Measurements from ENCODE around the gene MGAT4A. TPM values are rescaled to one million over a fixed set of nuclear protein-coding genes. Genes with fewer than 3 reads are reported as not detected.
"Not testable (repeated sequence)": the region's sequence is repeated elsewhere in the genome, so short reads cannot be mapped to it uniquely, and the experiment has no call there.

MGAT4A gene
- total RNA-seq, 1 experiment from 2014 or later: 5.6 TPM

DNA sequence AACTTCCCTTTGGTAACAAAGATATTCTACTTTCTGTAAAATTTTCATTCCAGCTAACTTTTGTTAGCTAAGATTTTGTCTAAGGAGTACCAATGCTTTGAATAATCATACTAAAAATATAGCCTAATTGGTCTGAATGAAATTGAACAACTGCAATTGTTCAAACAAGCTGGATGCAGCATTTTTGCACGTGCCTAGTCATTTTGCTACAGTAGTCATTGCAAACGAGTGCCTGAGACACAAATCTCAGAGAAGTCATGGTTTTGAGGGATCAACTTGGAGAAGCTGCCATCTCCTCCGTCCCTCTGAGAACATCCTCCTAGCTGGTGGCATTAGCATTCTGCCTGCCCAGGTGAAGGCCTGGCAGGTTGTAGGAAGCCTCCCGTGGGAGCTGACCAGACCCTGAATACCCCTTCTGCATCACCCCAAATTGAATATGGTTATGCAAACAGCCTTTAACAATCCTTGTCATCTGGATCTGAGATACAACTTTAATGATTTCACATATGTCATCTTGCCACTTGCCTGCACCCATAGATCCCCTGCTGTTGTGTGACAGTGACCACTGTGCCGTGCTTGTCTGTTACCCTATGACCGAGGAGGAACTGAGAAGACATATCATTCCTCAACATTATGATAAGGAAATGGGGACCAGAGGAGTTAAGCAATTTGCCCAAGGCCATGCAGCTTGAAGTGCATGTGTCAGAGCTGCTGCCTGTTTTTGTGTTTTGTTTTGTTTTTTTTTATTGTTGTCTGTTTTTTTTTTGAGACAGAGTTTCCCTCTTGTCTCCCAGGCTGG, 29.1 kb upstream of the MGAT4A start:
- DNase-seq (ENCODE audit: low read depth): no peak

DNA sequence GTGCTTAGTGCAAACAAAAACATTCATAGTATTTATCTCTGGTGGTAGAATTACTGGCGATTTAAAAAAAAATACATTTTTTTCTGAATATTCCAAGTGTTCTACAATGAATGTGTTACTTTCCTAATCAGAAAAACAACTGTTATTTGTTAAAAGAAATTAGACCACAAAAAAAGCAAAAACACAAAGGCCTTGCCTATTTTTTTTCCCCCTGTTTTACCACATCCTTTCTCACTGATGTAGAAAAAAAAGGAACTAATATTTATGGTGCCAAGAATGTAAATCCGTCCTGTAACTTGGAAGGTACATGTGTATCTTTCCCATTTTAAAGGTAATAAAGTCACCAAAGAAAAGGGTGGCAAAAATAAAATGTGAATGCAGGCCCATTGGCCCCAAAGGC, 28.4 kb upstream of the MGAT4A start:
- no peak for DNase-seq (ENCODE audit: low read depth)

DNA sequence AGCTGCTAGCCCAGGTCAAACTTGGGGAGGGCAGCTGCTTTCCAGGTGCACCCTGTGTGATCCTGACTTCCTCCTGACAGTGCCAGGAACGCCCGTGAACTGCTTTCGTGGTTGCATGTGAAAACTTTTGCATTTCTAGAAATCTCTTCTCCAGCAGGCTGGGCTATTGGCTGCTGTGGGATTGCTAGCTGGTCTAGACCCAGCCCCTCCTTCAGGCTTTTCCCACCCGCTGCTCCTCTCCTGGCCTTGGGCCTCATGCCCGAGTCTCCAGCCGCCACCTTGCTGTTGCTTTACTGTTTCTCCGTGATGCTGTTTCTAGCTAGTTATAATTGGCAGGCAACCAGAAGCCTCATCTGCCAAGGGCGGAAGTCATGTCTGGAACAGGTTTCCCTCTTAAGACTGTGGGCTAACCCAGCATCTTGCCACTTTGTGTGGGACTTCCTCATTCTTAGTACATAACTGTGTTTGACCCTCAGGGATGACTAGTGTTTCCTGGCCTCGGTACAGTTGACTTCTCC, 27.0 kb upstream of the MGAT4A start:
- DNase-seq (ENCODE audit: low read depth): peak; percentile 93

DNA sequence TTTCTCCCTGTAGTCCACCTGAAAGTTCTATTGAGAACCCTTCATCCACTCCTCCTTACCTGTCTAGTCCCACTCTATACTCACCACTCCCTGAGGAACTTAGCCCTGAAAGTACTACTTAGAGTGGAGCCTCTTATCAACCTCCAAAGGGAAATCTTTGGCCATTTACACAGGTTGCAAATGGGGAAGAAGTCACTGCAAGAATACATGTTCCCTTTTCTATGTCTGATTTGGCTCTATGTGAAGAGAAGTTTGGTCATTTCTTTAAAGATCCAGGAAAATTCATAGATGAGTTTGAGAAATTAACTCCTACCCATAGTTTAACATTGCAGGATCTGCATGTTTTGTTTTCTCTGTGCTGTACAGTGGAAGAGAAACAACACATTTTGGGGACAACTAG, 22.9 kb upstream of the MGAT4A start:
- DNase-seq (ENCODE audit: low read depth): no peak

DNA sequence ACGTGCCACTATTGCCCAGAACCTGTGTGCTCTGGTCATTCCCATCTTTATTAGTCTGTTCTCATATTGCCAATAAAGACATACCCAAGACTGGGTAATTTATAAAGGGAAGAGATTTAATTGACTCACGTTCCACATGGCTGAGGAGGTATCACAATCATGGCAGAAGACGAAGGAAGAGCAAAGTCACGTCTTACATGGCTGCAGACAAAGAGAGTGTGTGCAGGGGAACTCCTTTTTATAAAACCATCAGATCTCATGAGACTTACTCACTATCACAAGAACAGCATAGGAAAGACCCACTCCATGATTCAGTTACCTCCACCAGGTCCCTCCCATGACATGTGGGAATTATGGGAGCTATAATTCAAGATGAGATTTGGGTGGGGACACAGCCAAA, 21.8 kb upstream of the MGAT4A start:
- DNase-seq (ENCODE audit: low read depth): not testable (repeated sequence)

DNA sequence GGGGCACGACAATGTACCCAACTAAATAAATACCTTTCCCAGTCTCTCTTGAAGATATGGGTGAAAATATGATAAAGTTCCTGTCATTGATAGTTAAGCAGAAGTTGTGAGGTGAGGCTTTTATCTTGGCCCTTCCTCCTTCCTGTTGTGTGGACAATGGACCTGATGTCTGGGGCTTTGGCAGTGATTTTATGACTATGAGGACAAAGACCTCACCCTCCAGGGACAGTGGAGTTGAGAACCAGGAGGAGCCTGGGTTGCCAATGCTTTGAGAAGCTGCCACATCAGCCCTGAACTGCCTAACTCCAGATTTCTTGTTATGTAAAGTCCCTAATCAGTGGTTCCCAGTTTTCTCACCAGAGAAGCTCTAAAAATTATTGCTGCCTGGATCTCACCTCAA, 20.8 kb upstream of the MGAT4A start:
- no peak for DNase-seq (ENCODE audit: low read depth)

DNA sequence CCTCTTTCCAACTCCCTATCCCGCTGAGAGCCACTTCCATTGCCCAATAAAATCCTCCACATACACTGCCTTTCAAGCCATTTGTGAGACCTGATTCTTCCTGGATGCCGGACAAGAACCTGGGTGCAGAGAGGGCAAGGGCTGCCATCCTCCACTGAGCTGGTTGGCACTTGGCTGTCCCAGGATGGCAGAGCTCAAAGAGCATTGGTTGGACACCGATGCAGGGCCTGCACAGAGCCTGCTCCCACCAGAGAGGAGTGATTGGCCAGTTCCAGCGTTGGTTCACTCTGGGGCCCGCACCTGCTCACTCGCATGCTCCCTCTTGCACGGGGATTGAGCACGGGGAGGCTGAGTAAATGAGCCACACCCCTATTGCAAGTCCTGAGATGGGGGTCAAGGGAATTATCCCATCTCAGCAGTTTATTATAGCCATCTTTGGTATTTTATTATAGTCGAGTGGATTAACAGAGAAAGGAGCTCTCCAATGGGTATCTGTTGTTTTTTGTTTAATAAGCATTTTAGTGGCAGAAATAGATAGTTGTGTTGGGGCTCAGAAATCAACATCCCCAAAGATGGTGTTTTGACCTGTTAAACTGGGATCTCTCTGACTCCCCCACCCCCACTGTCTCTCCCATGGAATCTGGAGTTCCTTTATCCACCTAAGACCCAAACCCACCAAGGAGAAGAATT, 19.8 kb upstream of the MGAT4A start:
- DNase-seq (ENCODE audit: low read depth): no peak

DNA sequence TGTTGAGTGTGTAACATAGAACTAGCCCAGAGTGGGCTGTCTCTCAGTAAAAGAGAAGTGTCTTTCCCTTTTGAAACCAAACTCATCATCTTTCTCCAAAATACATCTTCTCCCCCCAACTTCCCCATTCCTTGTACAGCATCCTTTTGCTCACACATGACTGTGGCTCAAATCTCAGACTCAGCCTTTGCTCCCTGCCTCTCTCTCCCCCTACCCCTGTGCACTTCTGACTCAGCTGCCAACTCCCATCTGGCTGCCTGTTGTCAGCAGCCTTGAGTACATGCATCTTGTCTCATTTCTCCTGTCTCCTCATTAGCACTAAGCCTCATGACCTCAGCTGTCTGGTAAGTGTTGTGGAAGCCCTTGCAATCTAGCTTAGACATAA, 18.1 kb upstream of the MGAT4A start:
- DNase-seq (ENCODE audit: low read depth): no peak

DNA sequence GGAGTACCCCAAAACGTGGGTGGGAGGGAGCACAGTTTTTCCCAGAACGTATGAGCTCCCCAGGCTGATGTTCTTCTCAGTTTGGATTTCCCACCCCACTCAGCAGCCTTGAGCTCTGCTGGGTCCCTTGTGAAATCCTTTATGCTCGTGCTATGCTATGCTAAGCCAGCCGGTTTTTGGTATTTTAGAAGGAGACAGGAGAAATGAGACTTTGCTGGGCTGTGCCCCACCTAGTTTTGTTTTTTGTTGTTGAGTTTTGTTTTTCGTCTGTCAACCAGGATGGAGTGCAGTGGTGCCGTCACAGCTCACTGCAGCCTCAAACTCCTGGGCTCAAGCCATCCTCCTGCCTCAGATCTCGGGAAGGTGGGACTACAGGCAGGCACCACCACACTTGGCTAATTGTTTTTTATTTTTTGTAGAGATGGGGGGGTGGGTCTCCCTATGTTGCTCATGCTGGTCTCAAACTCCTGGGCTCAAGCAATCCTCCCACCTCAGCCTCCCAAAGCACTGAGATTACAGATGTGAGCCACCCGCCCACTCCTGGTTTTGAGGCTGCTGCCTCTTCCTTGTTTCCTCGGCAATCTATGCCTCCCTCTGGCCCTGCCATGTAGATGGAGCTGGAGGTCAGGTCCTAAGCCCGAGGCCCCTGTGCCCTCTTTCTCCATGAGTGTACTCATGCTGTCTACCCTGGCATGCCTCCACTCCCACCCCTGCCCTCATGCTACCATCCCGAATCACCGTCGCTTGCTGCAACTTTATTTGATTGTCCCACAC, 17.5 kb upstream of the MGAT4A start:
- DNase-seq (ENCODE audit: low read depth): no peak

DNA sequence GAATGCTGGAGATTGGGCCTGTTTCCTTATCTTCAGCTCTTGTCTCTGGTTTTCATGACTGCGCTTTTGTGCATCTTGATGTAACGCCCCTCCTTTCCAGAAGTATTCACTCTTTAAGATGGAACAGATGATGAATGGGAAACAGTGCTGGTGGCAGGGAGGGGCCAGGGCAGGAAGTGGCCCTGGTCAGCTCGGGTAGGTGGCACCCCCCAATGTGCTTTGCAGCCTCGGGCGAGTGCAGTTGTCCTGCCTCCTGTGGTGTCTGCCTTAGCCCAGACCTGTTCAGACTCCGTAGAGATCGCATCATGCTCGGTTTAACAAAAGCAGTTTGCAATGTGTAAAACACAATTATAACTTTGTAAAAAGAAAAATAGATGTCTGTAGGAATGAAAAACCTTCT, 17.0 kb upstream of the MGAT4A start:
- no peak for DNase-seq (ENCODE audit: low read depth)

DNA sequence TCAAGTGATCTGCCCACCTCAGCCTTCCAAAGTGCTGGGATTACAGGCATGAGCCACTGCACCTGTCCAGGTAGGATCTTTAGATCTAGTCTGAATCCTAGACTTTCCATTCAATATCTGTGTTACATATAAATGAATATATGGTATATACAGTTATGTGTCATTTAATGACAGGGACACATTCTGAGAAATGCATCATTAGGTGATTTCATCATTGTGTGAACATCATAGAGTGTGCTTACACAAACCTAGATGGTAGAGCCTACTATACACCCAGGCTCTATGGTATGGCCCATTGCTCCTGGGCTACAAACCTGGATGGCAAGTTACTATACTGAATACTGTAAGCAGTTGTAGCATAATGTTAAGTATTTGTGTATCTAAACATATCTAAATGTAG, 15.5 kb upstream of the MGAT4A start:
- DNase-seq (ENCODE audit: low read depth): no peak

DNA sequence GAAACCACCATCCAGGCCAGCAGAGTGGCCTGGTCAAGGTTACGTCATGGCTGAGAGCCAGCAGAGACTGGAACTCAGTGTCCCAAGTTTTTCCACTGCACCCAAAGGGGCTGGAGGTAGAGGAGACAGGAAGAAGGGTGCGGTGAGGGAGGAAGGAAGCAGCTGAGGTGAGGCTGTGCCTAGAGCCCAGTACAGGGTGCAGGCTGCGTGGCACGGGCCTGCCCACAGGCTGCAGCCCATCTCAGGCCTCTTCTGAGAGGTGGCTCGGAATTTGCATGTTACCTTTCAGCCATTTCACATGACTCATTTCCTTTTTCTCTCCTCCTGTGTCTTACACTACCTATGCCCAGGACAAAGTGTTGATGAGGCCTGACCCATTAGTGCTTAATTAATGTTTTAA, 13.7 kb upstream of the MGAT4A start:
- DNase-seq (ENCODE audit: low read depth): no peak

DNA sequence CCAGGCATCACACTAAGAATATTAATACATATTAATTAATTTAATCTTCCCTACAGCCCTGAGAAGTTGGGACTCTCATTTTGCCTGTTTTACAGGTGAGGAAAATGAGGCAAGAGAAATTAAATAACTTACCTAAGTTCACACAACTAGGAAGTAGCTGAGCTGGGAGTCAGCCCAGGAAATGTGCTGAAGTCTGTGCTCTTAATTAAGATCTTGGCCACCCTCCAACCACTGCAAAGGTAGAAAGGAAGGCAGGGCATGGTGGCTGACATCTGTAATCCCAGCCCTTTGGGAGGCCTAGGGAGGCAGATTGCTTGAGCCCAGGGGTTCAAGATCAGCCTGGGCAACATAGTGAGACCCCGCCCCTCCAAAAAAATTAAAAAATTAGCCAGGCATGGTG, 12.9 kb upstream of the MGAT4A start:
- no peak for DNase-seq (ENCODE audit: low read depth)

DNA sequence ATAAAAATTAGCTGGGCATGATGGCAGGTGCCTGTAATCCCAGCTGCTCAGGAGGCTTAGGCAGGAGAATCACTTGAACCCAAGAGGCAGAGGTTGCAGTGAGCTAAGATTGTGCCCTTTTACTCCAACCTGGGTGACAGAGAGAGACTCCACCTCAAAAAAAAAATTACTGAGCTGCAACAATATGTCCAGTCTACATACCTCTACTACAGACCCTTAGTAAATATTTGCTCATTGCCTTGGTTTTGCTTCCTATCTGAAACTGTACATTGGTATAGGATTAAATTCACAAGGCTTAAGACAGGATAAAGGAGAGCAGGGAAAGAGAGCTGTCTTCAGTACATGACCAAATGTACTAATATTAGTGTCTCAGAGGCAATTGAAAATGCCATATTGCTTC, 8.1 kb upstream of the MGAT4A start:
- DNase-seq (ENCODE audit: low read depth): no peak

DNA sequence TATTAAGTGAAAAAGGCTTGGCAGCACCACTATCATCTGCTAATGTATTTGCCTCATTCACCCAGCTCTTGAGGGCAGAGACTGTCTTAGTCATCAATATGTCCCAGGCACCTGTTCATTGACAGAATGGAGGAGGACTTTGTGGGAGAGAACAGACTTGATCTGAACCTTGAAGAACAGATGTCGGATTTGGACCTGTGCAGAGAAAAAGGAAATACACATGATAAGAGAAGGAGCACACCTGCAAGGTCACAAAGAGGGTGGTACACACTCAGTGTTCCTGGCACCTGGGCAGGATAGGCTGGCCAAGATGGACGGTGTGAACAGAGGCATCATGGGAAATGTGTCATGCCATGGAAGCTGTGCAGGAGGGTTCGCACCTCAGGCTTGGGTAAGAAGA, 7.4 kb upstream of the MGAT4A start:
- DNase-seq (ENCODE audit: low read depth): no peak

DNA sequence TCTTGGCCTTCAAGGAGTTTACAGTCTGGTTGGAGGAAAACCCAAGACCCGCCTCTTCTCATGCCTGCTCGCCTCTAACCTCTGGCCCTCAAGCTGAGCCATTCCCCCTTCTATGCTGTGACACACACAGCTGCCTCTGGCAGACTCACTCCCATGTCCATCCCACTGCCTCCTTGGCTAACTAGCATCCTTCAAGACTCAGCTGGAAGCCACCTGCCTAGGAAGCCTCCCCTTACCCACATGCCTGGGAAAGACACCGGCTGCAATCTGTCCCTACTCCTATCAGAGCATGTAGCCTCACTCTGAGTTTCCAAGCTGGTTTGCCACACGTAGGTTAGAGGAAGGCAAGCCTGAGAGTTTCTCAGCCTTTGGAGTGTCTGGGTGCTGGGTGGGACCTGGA, 6.9 kb upstream of the MGAT4A start:
- DNase-seq (ENCODE audit: low read depth): no peak

DNA sequence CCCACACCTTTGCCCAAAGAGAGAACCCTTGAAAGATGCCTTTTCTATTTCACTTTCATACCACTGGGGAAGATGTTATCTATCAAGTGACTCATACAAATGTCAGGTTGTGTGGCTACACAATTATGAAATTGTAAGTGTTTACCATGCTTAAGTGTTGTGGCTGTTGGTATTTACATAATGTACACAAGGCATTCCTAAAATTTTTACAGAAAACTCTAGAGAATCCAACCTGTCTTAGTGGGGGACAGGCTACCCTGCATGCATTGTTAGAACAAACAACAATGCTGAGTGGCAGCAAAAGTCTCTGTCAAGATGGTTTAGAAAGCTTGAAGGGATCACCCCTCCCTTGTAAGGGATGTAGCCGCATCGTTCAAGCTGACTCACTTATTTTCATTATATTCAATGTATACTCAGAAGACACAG, 5.5 kb upstream of the MGAT4A start:
- no peak for DNase-seq (ENCODE audit: low read depth)

DNA sequence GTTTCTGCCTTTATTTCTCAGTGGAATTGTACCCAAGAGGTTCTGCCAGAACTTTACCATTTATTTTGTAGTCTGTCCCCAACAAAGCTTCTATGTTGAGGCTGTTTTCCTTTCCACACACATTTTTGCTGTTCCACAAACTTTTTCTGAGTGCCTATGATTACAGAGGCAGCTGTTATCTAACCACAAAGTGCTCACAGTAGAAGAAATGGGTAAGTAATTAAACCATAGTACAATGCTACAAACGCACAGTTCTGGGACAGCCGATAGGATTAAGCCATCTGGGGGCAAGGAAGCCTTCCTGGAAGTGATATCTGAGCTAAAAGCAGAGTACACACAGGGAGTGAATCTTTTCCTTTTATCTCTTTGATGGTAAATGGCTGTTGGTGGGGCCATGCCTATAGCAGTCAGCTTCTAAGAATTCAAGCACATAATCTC, 3.9 kb upstream of the MGAT4A start:
- DNase-seq (ENCODE audit: low read depth): no peak

DNA sequence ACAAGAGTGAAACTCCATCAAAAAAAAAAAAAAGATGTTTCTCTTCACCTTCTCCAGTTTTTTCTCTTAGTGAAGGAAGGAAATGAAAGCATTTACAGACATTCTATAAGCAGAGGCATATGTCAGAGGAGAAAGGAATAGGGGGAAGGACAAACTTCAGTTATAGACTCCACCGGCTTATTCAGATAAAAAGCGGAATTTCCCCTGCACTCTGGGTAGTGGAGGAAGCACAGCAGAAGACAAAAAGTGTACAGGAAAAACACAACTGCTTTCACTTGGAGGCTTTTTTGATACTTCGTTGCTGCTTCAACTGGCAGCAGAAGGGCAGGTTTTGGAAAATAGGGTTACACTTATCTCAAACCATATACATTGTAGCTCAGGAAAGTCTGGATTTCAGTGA, 3.2 kb upstream of the MGAT4A start:
- no peak for DNase-seq (ENCODE audit: low read depth)

DNA sequence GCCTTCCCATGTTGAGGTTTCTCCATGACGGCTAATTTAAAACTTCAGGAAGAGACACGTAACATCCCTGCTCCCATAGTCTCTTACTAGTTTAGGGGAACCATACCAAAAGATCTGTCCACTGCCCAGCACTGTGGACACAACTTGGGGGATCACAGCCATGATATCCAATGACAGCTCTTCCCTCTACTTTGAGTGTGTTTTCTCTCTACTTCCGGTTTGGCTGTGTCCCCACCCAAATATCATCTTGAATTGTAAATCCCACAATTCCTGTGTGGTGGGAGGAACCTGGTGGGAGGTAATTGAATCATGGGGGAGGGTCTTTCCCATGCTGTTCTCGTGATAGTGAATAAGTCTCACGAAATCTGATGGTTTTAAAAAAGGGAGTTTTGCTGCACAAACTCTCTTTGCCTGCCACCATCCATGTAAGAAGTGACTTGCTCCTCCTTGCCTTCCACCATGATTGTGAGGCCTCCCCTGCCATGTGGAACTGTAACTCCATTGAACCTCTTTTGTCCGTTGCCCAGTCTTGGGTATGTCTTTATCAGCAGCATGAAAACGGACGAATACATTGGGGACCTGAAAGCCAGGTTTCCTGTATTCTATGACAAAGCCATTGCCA, 1.6 kb upstream of the MGAT4A start:
- DNase-seq (ENCODE audit: low read depth): no peak

DNA sequence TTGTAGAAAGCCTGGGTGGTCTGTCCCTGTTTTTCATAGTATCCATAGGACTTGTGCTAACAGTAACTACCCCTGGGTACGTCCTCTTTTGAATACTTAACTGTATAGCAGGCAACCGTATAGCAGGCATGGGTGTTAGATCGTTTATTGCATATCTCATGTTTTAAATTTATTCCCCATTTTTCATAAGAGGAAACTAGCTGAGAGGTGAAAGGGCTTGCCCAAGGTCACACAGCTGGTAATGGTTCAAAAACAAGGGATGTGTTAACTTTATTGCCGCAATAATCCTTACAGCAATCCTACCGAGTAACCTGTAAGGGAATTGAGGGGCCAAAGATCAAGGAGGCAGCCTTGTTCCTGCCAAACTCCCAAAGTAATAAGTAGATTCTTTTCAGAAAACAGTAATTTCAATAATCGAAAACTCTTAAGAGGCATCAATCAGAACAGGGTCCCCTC, 990 bp upstream of the MGAT4A start:
- DNase-seq (ENCODE audit: low read depth): no peak

DNA sequence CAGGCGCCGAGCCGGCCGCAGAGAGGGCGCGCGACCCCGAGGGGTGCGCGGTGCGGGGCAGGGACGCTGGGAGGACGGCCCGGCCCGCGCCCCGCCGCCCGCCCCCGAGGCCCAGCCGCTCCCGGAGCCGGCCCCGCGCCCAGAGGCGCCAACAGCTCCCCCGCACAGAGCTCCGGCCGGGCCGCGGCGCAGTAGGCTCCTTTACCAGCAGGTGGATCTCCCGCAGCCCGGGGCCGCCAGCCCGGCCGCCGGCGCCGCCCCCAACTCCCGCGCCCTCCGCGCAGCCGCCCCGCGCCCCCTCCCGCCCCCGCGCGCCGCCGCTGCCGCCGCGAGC, 258 bp downstream of the MGAT4A start:
- no peak for DNase-seq (ENCODE audit: low read depth)

All from HT1080 (cell line).